ENCODE results near the gene CNPPD1.
"Not testable (repeated sequence)": the region's sequence is repeated elsewhere in the genome, so short reads cannot be mapped to it uniquely, and the experiment has no call there.

- TF ChIP-seq, protein P1, sequence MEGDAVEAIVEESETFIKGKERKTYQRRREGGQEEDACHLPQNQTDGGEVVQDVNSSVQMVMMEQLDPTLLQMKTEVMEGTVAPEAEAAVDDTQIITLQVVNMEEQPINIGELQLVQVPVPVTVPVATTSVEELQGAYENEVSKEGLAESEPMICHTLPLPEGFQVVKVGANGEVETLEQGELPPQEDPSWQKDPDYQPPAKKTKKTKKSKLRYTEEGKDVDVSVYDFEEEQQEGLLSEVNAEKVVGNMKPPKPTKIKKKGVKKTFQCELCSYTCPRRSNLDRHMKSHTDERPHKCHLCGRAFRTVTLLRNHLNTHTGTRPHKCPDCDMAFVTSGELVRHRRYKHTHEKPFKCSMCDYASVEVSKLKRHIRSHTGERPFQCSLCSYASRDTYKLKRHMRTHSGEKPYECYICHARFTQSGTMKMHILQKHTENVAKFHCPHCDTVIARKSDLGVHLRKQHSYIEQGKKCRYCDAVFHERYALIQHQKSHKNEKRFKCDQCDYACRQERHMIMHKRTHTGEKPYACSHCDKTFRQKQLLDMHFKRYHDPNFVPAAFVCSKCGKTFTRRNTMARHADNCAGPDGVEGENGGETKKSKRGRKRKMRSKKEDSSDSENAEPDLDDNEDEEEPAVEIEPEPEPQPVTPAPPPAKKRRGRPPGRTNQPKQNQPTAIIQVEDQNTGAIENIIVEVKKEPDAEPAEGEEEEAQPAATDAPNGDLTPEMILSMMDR (IDR thresholded peaks at IDR 0.05) = not testable (repeated sequence)
- not testable (repeated sequence) for TF ChIP-seq POLR2A, EP300 (IDR thresholded peaks at IDR 0.05)
Observed at GRCh38 chr2:219201331-219201730, 24.6 kb upstream of the CNPPD1 start.
